ENCODE results near the gene KIF16B.

Gene KIF16B

GRCh38 chr20:16573001-16573965, at the start of gene KIF16B:
KIF16B (minus strand) TSS chr20:16573448; CDS start chr20:16573275, 173 bp downstream.
- TF ChIP-seq CTCF (IDR thresholded peaks at IDR 0.05) (no peak; the same call in 1 of the 2 replicates), ZFX (IDR thresholded peaks at IDR 0.05; ENCODE audit: borderline replicate concordance) (no peak)
- H3K27ac ChIP-seq: peak within 1 kb of the TSS; percentile 97

- TF ChIP-seq ZFX (IDR thresholded peaks at IDR 0.05; ENCODE audit: borderline replicate concordance): no peak
- no peak for TF ChIP-seq CTCF (IDR thresholded peaks at IDR 0.05)
- H3K27ac ChIP-seq: no peak overlapping the region
Measured at GRCh38 chr20:16622501-16622900, 49.3 kb upstream of the KIF16B start.

DNA sequence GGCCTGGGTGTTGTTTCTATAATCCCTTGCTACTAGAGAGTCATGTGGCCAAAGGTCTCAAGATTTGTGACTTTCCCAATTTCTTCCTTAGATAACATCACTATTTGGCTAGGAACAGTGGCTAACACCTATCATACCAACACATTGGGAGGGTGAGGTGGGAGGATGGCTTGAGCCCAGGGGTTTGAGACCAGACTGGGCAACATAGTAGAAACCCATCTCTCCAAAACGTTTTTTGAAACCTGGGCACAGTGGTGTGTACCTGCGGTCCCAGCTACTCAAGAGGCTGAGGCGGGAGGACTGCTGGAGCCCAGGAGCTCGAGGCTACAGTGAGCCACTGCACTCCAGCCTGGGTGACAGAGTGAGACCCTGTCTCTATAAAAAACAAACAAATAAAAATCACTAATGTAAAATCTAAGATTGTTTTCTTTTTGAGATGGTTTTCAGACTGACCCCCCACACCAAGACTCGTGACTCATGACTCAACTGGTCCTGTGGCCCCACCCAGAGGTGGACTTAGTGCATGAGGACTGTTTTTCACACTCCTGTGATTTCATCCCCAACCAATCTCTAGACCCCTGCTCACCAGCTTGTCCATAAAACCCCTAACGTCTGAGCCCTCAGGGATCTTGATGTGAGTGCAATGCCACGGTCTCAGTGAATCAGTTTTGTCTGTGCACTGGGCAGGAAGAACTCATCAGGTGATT, 48.3 kb upstream of the KIF16B start:
- TF ChIP-seq CTCF (IDR thresholded peaks at IDR 0.05) (no peak), ZFX (IDR thresholded peaks at IDR 0.05; ENCODE audit: borderline replicate concordance) (no peak)
- H3K27ac ChIP-seq: no peak overlapping the region

GRCh38 chr20:16620961-16621360, 47.7 kb upstream of the KIF16B start:
- TF ChIP-seq CTCF (IDR thresholded peaks at IDR 0.05) (no peak), ZFX (IDR thresholded peaks at IDR 0.05; ENCODE audit: borderline replicate concordance) (no peak)
- H3K27ac ChIP-seq: no peak overlapping the region

DNA sequence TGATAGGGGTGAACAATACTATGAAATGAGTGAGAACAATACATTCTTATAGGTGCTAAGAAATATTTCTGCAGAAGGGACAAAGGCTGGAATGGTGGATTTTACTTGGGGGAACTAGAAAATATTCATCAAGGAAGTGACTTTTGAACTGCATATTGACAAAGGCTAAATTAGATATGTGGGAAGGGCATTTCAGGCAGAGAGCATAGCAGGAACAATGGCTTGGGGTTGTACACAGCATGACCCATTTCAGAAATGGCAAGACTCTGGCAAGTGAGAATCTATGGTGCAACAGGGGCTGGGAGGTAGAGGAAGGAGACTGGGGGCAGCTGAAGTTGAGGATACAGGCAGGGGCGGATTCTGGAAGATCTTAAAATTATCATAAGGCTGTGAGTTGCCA, 46.7 kb upstream of the KIF16B start:
- H3K27ac ChIP-seq: no peak overlapping the region

DNA sequence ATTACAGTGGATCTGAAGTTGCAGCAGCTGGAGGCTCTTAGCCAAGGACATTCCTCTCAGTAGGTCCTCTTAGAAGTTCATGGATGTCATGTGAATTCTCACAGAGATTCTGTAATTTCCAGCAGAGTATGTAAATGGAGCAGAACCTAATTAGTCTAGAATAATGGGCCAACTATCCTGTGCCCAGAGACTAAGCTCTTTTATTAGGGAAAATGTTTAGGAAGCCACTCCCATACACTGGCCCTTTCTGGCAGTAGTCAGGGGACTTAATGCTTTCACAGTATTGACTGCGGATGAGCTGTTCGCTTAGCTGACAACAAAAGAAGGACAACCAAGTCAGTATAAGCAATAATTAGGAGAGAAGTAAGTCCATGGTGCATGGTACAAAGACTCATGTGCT, 43.8 kb upstream of the KIF16B start:
- no peak overlapping the region for H3K27ac ChIP-seq
- TF ChIP-seq ZFX (IDR thresholded peaks at IDR 0.05; ENCODE audit: borderline replicate concordance) (no peak), CTCF (IDR thresholded peaks at IDR 0.05) (no peak)

More for the DNA sequence above, 46.7 kb upstream of the KIF16B start:
- TF ChIP-seq ZFX (IDR thresholded peaks at IDR 0.05; ENCODE audit: borderline replicate concordance): no peak
- TF ChIP-seq CTCF (IDR thresholded peaks at IDR 0.05): no peak
